HEK293 (cell line): ENCODE measurements around the gene MYOG.

Experiments
- CTCF ChIA-PET: fragments of 350-600 bp; formaldehyde crosslinking; extraction: SDS; loops from one replicate; lab custom pipeline; 2021; ENCODE audit warnings: antibody characterized with exemption; lab: Yijun Ruan, JAX
- POLR2A ChIA-PET: fragments of 300-600 bp; formaldehyde crosslinking; extraction: SDS; loops from one replicate; lab custom pipeline; 2020; ENCODE audit warnings: antibody characterized with exemption, inconsistent platforms; lab: Yijun Ruan, JAX
- H3K27ac ChIP-seq: fragments of 200-500 bp; sonication (Bioruptor generic); 2 replicates; pipeline ENCODE4 v1.5.1; 2014; ENCODE audit warnings: low read depth, low read length, control low read depth, inconsistent platforms; ENCODE audit errors: extremely low read depth
- H3K36me3 ChIP-seq, 2 experiments: fragments of 200-500 bp in 1 of 2; sonication (Bioruptor generic) in 1 of 2; 1 replicate in 1 of 2; 2 replicates in 1 of 2; pipeline ENCODE4 v1.5.1; 2014 to 2017; ENCODE audit warnings: inconsistent platforms in 2 of 2, low read length in 2 of 2; ENCODE audit not compliant: control insufficient read depth in 2 of 2, insufficient read depth in 1 of 2
- H3K4me1 ChIP-seq: fragments of 200-500 bp; sonication (Bioruptor generic); 2 replicates; pipeline ENCODE4 v1.5.1; 2014; ENCODE audit warnings: mild to moderate bottlenecking, low read length, inconsistent platforms; ENCODE audit not compliant: control insufficient read depth, insufficient read depth
- H3K4me3 ChIP-seq: 2 replicates; pipeline ENCODE4 v1.5.1; 2011; ENCODE audit warnings: low read depth, mild to moderate bottlenecking, control low read depth, low read length, moderate library complexity
- H3K9me3 ChIP-seq: fragments of 200-500 bp; sonication (Bioruptor generic); 2 replicates; pipeline ENCODE4 v1.5.1; 2014; ENCODE audit warnings: low read depth, low read length, inconsistent platforms; ENCODE audit not compliant: control insufficient read depth, insufficient read depth
- EGR2 ChIP-seq: fragments of 450-650 bp; formaldehyde crosslinking; IDR thresholded peaks from 2 replicates; pipeline ENCODE4 v1.5.1; 2016; ENCODE audit warnings: low read depth, missing biosample characterization, missing genetic modification characterization
- ELK4 ChIP-seq: IDR thresholded peaks from 2 replicates; pipeline ENCODE4 v1.6.1; 2011; ENCODE audit warnings: mild to moderate bottlenecking, low read depth, low read length, borderline replicate concordance
- HIC1 ChIP-seq: fragments of 450-650 bp; formaldehyde crosslinking; IDR thresholded peaks from 2 replicates; pipeline ENCODE4 v1.5.1; 2016; ENCODE audit warnings: missing biosample characterization, missing genetic modification characterization
- IKZF3 ChIP-seq: fragments of 450-650 bp; IDR thresholded peaks from 2 replicates; pipeline ENCODE4 v1.5.0; 2018; ENCODE audit warnings: missing biosample characterization, mild to moderate bottlenecking, missing genetic modification characterization, moderate library complexity
- INSM2 ChIP-seq: fragments of 450-650 bp; formaldehyde crosslinking; IDR thresholded peaks from 2 replicates; pipeline ENCODE4 v1.5.1; 2016; ENCODE audit warnings: missing biosample characterization, missing genetic modification characterization
- SCRT1 ChIP-seq: fragments of 450-650 bp; formaldehyde crosslinking; IDR thresholded peaks from 2 replicates; pipeline ENCODE4 v1.5.1; 2016; ENCODE audit warnings: missing biosample characterization, missing genetic modification characterization, borderline replicate concordance
- SCRT2 ChIP-seq: fragments of 450-650 bp; formaldehyde crosslinking; IDR thresholded peaks from 2 replicates; pipeline ENCODE4 v1.5.1; 2016; ENCODE audit warnings: missing biosample characterization, missing genetic modification characterization
- ZBTB20 ChIP-seq: fragments of 450-650 bp; formaldehyde crosslinking; IDR thresholded peaks from 2 replicates; pipeline ENCODE4 v1.5.1; 2016; ENCODE audit warnings: missing biosample characterization, missing genetic modification characterization
- ZIC2 ChIP-seq: fragments of 450-650 bp; formaldehyde crosslinking; IDR thresholded peaks from 2 replicates; pipeline ENCODE4 v1.5.1; 2016; ENCODE audit warnings: missing biosample characterization, missing genetic modification characterization
- ZNF169 ChIP-seq: fragments of 450-650 bp; formaldehyde crosslinking; IDR thresholded peaks from 2 replicates; pipeline ENCODE4 v1.5.1; 2016; ENCODE audit warnings: missing biosample characterization, missing genetic modification characterization
- ZNF202 ChIP-seq: fragments of 450-650 bp; formaldehyde crosslinking; IDR thresholded peaks from 2 replicates; pipeline ENCODE4 v1.5.1; 2016; ENCODE audit warnings: missing biosample characterization, missing genetic modification characterization, borderline replicate concordance
- ZNF280D ChIP-seq: fragments of 450-650 bp; formaldehyde crosslinking; IDR thresholded peaks from 2 replicates; pipeline ENCODE4 v1.5.1; 2016; ENCODE audit warnings: missing biosample characterization, missing genetic modification characterization
- ZNF324 ChIP-seq: fragments of 450-650 bp; formaldehyde crosslinking; IDR thresholded peaks from 2 replicates; pipeline ENCODE4 v1.5.1; 2016; ENCODE audit warnings: missing biosample characterization, missing genetic modification characterization
- ZNF518A ChIP-seq: fragments of 450-650 bp; formaldehyde crosslinking; conservative IDR thresholded peaks from 2 replicates; pipeline ENCODE4 v1.5.1; 2016; ENCODE audit warnings: low read depth, missing biosample characterization, missing genetic modification characterization
- ZSCAN18 ChIP-seq: fragments of 450-650 bp; formaldehyde crosslinking; IDR thresholded peaks from 2 replicates; pipeline ENCODE4 v1.5.1; 2016; ENCODE audit warnings: missing biosample characterization, missing genetic modification characterization

MYOG gene

GRCh38 chr1:203036135-203036534, 49.7 kb downstream of the MYOG start:
- no peak overlapping the region for H3K4me3 ChIP-seq
- no peaks in the 10 kb centered on the region for H3K9me3 ChIP-seq
- ChIA-PET CTCF (interaction anchor here (0.6 to 23.3 kb wide), 9 partner anchors 8 to 231 kb away, joined by 3 to 526 read pairs (median 5); no protein-coding TSS in a partner anchor), POLR2A (interaction anchor here (1.3 kb wide), 1 partner anchor 29 kb away, joined by 5 read pairs; the partner anchor contains the start of gene TMEM183A)
- H3K27ac ChIP-seq, result no peak overlapping the region
- TF ChIP-seq SCRT2 (tag by site-specific recombination) (peak; percentile 27; the same call in 1 of the 2 replicates), ZBTB20 (tag by site-specific recombination) (peak; percentile 27), ZNF280D (no peak)
- no peaks in the 10 kb centered on the region for H3K36me3 ChIP-seq
- H3K4me1 ChIP-seq, result no peaks in the 10 kb centered on the region; the same call in 1 of the 2 replicates

GRCh38 chr1:203035111-203036000, 50.5 kb downstream of the MYOG start:
- H3K9me3 ChIP-seq, result no peaks in the 10 kb centered on the region
- ChIA-PET CTCF (interaction anchor here (0.6 to 23.3 kb wide), 10 partner anchors 8 to 232 kb away, joined by 3 to 526 read pairs (median 4); no protein-coding TSS in a partner anchor), POLR2A (interaction anchor here (0.9 to 1.3 kb wide), 2 partner anchors 9 to 28 kb away, joined by 3 to 5 read pairs; partner anchors contain the start of genes PPFIA4 and TMEM183A)
- no peaks in the 10 kb centered on the region for H3K4me1 ChIP-seq
- no peak overlapping the region for H3K27ac ChIP-seq
- H3K4me3 ChIP-seq, result no peak overlapping the region
- no peaks in the 10 kb centered on the region for H3K36me3 ChIP-seq
- no peak for TF ChIP-seq ZNF324 (tag by site-specific recombination)
- no peak for TF ChIP-seq ZNF202
- TF ChIP-seq ZSCAN18 (tag by site-specific recombination), result no peak
- no peak for TF ChIP-seq IKZF3
- no peak for TF ChIP-seq HIC1 (tag by site-specific recombination)
- no peak for TF ChIP-seq ELK4
- TF ChIP-seq ZNF518A, result no peak
- TF ChIP-seq INSM2 (tag by site-specific recombination), result no peak
- no peak for TF ChIP-seq SCRT1
- TF ChIP-seq ZNF169 (tag by site-specific recombination), result no peak
- no peak for TF ChIP-seq SCRT2 (tag by site-specific recombination)
- TF ChIP-seq EGR2 (tag by site-specific recombination), result peak; percentile 90
- TF ChIP-seq ZIC2, result no peak
